Chondrocyte (in vitro differentiated cells): ENCODE data around the gene TBCEL. TPM values are rescaled to one million over a fixed set of nuclear protein-coding genes. Genes with fewer than 3 reads are reported as not detected.

Source experiments
- DNase-seq: peaks from one replicate; pipeline ENCODE4 v3.0.0; 2021; ENCODE audit warnings: mixed read lengths, low spot score
- H3K27ac Mint-ChIP-seq: one replicate; pipeline ENCODE4 v1.8.0; 2021; ENCODE audit warnings: mild to moderate bottlenecking, moderate library complexity, mixed read lengths; ENCODE audit not compliant: unreplicated experiment
- H3K27me3 Mint-ChIP-seq: 2 replicates; pipeline ENCODE4 v1.8.0; 2021; ENCODE audit warnings: low read depth, mixed read lengths
- H3K36me3 Mint-ChIP-seq: 2 replicates; pipeline ENCODE4 v1.8.0; 2021; ENCODE audit warnings: low read depth, mixed read lengths
- H3K4me1 Mint-ChIP-seq: 2 replicates; pipeline ENCODE4 v1.8.0; 2021; ENCODE audit warnings: low read depth, mild to moderate bottlenecking, mixed read lengths
- H3K4me3 Mint-ChIP-seq: one replicate; pipeline ENCODE4 v1.8.0; 2021; ENCODE audit warnings: mild to moderate bottlenecking, moderate library complexity, mixed read lengths; ENCODE audit not compliant: unreplicated experiment
- H3K9me3 Mint-ChIP-seq: 2 replicates; pipeline ENCODE4 v1.8.0; 2021; ENCODE audit warnings: low read depth, mixed read lengths
- CTCF ChIP-seq: fragments of 200-600 bp; sonication (generic); IDR thresholded peaks from 2 replicates; pipeline ENCODE4 v1.5.0; 2021; ENCODE audit warnings: antibody characterized with exemption, mild to moderate bottlenecking, moderate library complexity
- total RNA-seq: library from RNA; stranded (reverse); gene quantifications from 3 replicates; pipeline ENCODE4 v1.2.1, GENCODE V29; 2021

TBCEL gene
- total RNA-seq, 1 donor from 2014 or later, result 29.6 TPM

GRCh38 chr11:121129362-121130340 is 105.7 kb downstream of the TBCEL start:
- no peak overlapping the region for H3K27ac Mint-ChIP-seq
- no peak for TF ChIP-seq CTCF
- no peaks in the 10 kb centered on the region for H3K36me3 Mint-ChIP-seq
- no peaks in the 10 kb centered on the region for H3K27me3 Mint-ChIP-seq
- H3K4me3 Mint-ChIP-seq, result no peak overlapping the region
- H3K4me1 Mint-ChIP-seq, result no peaks in the 10 kb centered on the region
- H3K9me3 Mint-ChIP-seq, result no peaks in the 10 kb centered on the region
- no peak for DNase-seq

- Mint-ChIP-seq H3K4me1 (no peaks in the 10 kb centered on the region), H3K9me3 (no peaks in the 10 kb centered on the region), H3K27me3 (no peaks in the 10 kb centered on the region), H3K4me3 (no peak overlapping the region), H3K36me3 (no peaks in the 10 kb centered on the region), H3K27ac (no peak overlapping the region)
- no peak for DNase-seq
- no peak for TF ChIP-seq CTCF
Measured at GRCh38 chr11:121131656-121132055, 107.8 kb downstream of the TBCEL start.

- no peak for TF ChIP-seq CTCF
- H3K27ac Mint-ChIP-seq, result no peak overlapping the region
Measured at GRCh38 chr11:121132211-121132976, 108.5 kb downstream of the TBCEL start.

GRCh38 chr11:121134741-121135312 is 110.9 kb downstream of the TBCEL start:
- no peaks in the 10 kb centered on the region for H3K27me3 Mint-ChIP-seq
- H3K27ac Mint-ChIP-seq, result no peak overlapping the region

More at GRCh38 chr11:121132211-121132976, 108.5 kb downstream of the TBCEL start:
- H3K4me1 Mint-ChIP-seq, result no peaks in the 10 kb centered on the region
- no peak for DNase-seq
- H3K27me3 Mint-ChIP-seq, result no peaks in the 10 kb centered on the region
- no peaks in the 10 kb centered on the region for H3K36me3 Mint-ChIP-seq
- H3K9me3 Mint-ChIP-seq, result no peaks in the 10 kb centered on the region
- no peak overlapping the region for H3K4me3 Mint-ChIP-seq

More at GRCh38 chr11:121134741-121135312, 110.9 kb downstream of the TBCEL start:
- H3K4me1 Mint-ChIP-seq, result no peaks in the 10 kb centered on the region
- H3K4me3 Mint-ChIP-seq, result no peak overlapping the region
- no peaks in the 10 kb centered on the region for H3K9me3 Mint-ChIP-seq
- TF ChIP-seq CTCF, result no peak
- H3K36me3 Mint-ChIP-seq, result no peaks in the 10 kb centered on the region
- no peak for DNase-seq
